AG08396 (cell line): ENCODE results near the gene GPATCH1.
A peak's percentile ranks its signal among the peaks of the same experiment; 100 is the strongest.
"Not testable (repeated sequence)": the region's sequence is repeated elsewhere in the genome, so short reads cannot be mapped to it uniquely, and the experiment has no call there.

ENCODE experiments used
- DNase-seq: peaks from one replicate; pipeline ENCODE4 v3.0.0; 2012; ENCODE audit warnings: low spot score, mixed read lengths

GPATCH1 gene

DNA sequence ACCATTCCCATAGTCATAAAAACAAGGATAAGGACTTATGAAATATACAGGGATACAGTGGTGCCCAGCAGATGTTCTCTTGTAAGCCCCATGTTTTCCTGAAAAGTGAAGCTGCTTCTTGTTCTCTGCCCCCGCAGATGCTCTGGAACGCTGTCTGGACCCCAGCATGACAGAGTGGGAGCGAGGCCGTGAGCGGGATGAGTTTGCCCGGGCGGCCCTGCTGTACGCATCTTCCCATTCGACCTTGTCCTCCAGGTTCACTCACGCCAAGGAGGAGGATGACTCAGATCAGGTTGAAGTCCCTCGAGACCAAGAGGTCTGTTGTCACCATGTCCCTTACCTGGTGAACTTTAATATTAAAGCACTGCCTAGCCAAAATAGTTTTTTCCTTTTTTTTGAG lies 30.6 kb downstream of the GPATCH1 start:
- DNase-seq = no peak

DNA sequence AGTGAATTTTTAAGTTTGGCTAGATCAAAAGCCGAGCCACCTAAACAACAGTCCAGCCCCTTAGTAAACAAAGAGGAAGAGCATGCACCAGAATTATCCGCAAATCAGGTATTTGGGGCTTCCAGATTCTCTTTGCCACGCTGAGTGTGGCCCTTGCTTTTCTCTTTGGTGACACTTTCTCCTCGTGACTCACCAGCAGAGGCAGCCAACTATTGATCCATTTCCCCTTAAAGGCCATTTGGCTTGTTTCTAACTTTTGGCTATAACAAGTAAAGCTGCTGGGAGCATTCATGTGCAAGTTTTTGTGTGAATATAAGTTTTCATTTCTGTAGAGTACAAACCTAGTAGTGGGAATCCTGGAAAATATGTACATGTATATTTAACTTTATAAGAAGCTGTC lies 33.3 kb downstream of the GPATCH1 start:
- DNase-seq = no peak

DNA sequence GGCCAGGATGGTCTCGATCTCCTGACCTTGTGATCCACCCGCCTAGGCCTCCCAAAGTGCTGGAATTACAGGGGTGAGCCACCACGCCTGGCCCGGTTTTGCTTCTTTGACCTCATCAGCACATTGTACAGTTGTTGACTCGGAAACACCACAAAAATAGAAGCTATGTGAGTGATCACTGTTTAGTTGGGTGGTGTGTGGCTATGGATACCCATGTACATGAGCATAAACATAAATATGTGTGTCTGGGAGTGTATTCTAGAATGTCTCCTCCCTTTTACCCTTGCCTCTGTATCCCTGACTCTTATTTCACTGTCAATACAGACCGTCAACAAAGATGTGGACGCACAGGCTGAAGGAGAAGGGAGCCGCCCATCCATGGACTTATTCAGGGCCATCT lies 36.5 kb downstream of the GPATCH1 start:
- DNase-seq = no peak

DNA sequence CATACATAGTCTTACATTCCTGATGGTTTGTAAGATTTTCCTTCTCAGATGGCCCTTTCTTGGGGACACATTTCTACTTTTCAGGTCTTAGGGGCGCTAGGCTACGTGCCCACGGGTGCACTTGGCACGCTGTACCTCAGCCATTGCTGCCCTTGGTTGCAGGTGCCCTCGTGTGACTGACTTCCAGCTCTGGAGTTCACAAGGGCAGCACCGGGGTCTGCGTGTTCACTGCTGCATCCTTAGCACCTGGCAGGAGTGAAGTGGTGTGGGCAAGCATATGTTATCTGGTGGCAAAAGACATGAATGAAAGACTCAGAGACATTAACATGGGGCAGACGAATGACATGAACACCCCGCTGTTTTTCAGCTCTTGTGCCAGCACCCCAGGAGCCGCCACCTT lies 37.7 kb downstream of the GPATCH1 start:
- DNase-seq = no peak

DNA sequence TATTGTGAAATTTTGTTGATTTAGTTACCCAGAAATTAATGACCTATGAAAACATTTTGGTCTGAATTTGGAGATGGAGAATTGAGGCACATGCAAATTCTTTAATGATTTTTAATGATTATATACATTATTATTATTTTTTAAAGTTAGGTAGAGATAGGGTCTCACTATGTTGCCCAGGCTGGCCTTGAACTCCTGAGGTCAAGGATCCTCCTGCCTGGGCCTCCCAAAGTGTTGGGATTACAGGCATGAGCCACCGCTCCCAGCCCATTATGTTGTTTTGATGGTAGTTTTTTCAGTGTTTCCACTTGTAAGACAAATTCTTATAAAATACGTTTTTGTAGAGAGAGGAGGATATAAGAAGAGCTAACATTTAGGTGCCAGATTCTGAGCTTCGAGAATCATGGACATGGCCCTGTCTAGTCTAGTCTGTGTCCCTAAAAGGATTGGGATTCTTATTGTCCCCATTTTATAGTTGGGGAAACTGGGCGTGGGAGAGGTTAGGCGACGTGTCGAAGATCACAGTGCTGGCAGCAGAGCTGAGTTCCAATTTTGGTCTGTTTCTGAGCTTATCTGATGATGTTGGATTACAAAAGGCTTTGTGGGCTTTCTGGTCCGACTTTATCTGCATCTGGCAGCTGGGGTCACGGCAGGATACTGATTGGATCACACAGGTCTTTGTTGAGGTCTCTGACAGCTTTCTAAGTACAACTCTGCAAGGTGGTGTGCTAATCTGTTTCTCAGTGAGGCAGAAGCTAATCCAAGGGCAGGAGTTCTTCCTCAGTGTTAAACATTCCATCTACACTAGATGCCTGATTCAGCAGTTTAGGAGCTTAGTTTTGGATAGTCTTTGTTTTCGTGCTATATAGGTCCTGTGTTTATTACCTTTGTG lies 43.5 kb downstream of the GPATCH1 start:
- DNase-seq = no peak

DNA sequence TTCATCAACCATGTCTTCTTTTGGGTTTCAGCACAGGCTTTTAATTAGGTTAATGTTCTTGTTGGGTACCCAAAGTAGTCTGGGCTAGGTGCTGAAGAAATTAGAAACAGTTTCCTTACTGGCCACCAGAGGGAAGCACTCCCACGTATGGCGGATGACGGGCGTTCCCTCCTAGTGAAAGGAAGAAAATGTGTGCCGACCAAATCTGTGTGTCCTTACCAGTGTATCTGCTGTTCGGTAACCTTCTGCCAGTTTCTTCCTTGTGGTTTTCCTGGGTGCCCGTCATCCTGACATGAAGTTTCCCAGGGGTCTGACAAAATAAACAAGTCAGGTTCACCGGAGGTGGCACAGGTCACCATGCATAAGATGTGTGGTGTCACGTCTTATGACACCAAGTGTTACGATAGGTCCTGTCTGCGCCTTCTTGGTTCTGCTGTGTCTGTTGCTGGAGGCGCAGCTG lies 45.0 kb downstream of the GPATCH1 start:
- peak; percentile 85 for DNase-seq

DNA sequence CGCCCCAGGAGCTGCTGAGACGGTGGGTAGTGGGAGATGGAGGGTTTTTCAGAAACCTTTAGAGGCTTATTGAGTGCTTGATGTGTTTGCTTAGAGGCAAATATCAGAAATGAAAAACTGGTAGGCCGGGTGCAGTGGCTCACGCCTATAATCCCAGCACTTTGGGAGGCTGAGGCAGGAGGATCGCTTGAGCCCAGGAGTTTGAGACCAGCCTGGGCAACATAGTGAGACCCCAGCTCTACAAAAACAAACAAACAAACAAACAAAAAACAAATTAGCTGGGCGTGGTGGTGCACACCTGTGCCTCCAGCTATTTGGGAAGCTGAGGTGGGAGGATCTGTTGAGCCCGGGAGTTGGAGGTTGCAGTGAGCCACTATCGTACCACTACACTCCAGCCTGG lies 45.7 kb downstream of the GPATCH1 start:
- DNase-seq = not testable (repeated sequence)

DNA sequence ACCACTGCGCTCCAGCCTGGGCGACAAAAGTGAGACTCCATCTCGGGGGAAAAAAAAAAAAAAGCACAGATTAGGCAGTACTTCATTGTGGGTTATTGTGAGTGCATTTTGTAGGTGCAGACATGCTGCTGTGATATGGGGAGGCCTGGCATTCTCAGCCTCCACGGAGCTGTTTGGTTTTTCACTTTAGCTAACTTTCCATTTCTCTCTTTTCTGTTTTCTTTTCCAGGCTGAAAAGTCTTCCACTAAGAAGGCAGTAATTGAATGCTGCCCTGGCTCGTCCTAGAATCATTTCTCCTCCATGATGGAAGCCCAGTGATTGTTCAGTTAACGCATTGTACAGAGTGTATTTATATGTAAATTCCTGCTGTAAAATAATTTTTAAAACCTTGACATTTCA lies 48.9 kb downstream of the GPATCH1 start:
- DNase-seq = no peak

DNA sequence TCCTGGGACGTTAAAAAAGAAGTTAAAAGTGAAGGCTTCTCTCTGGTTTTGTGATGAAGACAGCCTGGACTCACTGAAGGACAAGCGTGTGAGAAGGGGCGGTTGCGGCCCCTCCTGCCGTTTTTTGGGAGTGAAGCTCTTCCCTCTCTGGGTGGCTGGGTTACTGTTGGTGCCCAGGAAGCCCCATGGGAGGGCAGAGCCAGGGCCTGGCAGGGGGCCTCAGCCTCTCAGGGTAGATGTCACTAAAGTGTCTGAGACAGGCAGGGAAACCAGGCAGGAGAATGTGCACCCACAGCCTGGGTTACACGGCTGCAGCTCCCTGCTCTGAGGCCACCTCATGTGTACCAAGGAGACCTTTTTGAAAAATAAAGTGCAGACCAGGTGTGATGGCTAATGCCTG lies 49.5 kb downstream of the GPATCH1 start:
- no peak for DNase-seq

DNA sequence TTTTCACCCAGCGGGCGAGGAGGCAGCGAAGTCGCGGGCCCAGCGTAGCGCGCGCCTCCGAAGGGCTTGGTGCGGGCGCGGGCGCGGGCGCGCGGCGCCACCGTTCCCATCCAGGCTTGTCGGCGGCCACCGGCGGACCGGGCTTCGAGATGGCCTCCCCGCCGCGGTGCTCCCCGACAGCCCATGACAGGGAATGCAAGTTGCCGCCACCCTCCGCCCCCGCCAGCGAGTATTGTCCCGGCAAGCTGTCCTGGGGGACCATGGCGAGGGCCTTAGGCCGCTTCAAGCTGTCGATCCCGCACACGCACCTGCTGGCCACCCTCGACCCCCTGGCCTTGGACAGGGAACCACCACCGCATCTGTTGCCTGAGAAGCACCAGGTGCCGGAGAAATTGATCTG lies 51.0 kb downstream of the GPATCH1 start, which contains the start of gene WDR88:
WDR88 (plus strand) TSS at position 94 of the 400 bp plus-strand sequence; CDS start at position 150, 56 bp downstream.
- DNase-seq = no peak

DNA sequence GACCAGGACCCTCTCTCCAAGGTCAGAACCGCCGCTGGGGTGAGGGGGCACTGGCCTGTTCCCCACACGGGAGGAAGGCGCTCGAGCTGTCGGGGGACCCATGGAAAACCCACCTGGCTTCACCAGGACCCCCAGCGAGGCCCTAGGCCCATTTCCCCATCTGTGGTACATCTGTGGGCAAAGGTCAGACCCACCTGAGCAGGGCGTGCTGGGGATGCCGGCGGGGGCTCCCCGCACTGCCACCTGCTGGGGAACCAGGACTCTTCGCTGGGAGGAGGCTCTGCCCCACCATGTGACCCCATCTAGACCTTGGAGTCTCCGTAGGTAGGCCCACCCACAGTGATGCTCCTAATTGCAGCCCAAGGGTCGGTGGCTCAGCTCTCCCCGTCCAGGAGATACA lies 51.4 kb downstream of the GPATCH1 start:
- no peak for DNase-seq

DNA sequence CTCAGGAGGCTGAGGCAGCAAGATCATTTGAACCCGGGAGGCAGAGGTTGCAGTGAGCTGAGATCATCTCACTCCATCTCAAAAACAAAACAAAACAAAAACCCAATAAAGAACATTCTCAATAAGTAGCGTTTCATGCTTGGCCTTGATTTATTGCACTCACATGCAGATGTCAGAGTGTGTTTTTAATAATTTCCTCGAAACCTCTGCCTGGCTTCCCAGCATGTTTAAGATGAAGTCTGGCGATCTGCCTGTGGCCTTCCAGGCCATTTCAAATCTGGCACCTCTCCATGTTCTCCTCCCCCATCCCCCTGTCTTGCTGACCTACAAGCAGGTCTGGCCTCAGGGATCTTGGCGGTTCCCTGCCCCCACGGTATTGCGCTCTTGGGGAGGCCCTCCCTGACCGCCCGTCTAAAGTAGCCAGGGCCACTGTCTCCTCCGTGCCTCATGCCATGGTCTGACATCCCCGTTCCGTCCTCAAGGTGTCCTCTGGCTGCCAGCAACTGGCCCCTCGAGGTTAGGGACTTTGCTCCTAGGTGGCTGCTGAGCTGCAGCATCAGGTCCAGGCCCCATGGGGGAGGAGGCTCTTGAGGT lies 52.6 kb downstream of the GPATCH1 start:
- no peak for DNase-seq

DNA sequence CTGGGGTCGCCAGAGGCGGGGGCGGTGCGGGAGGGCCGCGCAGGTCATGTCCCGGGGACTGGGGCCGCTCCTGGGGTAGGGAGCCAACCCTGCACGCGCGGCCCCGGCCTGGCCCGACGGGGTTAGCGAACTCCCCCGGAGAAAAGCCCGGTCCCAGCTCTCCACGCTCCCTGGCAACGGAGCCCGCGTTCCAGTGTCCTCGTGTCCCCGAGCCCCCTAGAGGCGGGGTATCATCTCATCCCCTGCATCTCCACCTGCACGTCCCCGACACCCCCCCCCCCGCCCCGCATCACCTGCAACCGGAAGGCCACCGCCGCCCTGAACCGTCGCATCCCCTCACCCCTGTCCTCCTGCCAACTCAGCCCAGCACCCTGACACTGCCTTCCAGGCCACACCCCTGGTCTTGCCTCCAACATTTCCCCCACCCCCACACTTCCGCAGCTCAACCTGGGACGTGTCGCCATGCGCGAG lies 53.6 kb downstream of the GPATCH1 start:
- DNase-seq = no peak

DNA sequence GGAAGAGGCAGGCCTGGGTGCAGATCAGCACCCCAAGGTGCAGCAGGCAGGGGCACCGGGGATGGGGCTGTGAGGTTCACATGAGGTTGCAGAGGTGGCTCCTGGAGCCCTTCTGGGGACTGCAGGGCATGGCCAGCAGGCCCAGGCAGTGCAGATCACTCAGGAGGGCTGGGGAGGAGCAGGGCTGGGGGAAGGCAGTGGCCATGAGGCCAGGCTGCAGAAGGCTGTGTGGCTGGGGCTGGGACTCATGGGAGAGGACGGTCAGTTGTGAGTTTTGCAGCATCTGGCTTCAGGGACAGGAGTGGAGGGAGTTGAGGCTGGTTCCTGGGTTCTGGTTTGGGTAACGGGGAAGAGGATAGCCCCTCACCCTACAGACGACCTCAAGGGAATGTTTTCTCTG lies 58.2 kb downstream of the GPATCH1 start:
- DNase-seq = no peak

DNA sequence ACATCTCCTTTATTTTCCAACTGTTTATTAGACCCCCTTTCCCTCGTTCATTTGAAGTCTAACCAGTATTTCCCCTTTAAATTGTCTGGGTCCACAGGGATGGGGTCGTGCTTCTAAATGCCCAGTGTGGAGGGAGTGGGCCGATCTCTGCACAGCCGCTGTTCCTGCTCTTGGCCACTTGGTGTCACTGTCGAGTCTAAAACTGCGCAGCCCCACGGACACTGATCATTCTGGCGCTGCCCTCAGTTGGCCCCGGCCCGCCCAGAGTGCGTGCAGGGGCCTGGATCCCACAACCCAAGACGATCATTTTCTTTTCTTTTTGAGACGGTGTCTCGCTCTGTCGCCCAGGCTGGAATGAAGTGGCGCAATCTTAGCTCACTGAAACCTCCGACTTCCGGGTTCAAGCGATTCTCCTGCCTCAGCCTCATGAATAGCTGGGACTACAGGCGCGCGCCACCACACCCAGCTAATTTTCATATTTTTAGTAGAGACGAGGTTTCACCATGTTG lies 63.0 kb downstream of the GPATCH1 start:
- DNase-seq = peak; percentile 89

DNA sequence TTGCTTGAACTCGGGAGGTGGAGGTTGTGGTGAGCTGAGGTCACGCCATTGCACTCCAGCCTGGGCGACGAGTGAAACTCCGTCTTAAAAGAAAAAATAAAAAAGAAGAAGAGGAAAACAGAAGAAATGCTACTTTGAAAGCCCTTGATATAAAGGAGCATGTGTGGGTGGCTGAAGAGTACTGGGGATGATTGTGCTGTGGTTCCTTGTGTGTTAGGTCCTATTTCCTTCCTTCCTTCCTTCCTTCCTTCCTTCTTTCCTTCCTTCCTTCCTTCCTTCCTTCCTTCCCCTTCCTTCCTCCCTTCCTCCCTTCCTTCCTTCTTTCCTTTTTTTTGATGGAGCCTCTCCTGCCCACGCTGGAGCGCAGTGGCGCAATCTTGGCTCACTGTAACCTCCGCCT lies 65.2 kb downstream of the GPATCH1 start:
- DNase-seq = no peak

DNA sequence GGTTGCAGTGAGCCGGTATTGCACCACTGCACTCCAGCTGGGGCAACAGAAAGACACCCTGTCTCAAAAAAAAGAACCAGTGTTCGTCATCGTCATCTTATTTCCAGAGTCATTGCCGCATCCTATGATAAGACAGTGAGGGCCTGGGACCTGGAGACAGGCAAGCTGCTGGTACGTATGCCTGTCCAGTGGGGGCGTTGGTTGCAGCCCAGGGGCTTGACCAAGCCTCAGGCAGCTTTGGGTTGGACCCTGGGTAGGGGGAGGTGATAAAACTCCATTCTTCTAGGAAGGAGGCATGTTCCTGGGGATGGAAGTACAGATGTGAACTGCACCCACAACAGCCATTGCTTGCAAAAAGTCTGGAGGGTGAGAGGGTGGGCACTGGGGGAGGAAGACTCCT lies 66.6 kb downstream of the GPATCH1 start:
- DNase-seq = no peak

DNA sequence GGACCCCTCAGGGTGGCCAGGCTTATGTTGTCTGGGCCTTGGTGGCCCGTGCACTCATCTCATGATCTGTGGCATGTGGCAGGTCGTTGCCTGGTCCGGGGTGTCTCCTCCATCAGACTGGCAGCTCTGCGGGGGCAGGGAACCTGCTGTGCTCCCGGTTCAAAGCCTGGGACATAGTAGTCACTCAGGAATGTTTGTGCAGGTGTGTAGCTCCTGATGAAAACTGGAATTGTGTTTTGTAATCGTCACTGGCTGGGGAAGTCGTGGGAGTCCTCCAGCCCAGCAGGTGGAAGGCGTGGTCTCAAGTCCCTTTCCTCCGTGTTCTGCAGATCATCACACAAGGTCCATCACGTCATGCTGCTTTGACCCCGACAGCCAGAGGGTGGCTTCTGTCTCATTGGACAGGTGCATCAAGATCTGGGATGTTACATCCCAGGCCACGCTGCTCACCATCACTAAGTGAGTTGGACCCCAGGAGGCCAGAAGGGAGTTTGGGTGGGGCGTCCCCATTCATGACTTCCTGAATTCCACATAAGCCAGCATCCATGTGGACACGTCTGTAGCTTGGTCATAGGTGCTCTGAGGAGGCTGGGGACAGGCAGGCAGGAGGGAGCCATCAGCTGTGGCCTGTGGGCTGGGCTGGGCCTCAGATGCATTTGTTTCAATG lies 70.0 kb downstream of the GPATCH1 start:
- no peak for DNase-seq

DNA sequence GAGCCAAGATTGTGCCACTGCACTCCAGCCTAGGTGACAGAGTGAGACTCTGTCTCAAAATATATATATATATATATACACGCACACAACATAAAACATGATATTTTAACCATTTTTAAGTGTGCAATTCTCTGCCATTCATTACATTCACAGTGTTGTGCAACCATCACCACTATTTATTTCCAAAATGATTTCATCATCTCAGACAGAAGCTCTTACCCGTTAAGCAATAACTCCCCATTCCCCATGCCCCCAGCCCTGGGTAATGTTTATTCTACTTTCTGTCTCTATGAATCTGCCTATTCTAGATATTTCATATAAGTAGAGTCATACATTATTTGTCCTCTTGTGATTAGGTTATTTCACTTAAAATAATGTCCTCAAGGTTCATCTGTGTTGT lies 71.2 kb downstream of the GPATCH1 start:
- no peak for DNase-seq

DNA sequence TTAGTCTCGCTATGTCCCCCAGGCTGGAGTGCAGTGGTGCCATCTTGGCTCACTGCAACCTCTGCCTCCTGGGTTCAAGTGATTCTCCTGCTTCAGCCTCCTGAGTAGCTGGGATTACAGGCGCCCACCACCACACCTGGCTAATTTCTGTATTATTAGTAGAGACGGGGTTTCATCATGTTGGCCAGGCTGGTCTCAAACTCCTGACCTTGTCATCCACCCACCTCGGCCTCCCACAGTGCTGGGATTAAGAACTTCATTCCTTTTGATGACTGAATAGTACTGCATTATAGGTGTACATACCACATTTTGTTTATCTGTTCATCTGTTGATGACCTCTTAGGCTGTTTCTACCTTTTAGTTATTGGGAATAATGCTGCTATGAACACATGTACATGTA lies 71.6 kb downstream of the GPATCH1 start:
- not testable (repeated sequence) for DNase-seq

DNA sequence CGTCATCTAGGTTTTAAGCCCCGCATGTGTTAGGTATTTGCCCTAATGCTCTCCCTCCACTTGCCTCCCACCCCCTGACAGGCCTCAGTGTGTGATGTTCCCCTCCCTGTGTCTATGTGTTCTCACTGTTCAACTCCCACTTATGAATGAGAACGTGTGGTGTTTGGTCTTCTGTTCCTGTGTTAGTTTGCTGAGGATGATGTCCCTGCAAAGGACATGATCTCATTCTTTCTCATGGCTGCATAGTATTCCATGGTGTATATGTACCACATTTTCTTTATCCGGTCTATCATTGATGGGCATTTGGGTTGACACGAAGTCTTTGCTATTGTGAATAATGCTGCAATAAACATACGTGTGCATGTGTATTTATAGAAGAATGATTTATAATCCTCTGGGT lies 73.3 kb downstream of the GPATCH1 start:
- not testable (repeated sequence) for DNase-seq

DNA sequence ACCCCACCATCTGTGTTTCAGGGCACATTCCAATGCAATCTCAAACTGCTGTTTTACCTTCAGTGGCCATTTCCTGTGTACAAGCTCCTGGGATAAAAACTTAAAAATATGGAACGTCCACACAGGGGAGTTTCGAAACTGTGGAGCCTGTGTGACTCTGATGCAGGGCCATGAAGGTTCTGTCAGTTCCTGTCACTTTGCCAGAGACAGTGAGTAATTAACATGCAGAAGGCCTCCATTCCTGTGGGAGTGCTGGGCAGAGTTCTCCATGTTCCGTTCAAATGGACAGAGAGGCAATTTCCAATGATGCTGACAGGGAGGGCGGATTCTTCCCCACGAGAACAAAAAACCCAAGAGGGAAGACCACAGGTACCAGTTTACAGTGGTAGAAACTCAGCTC lies 75.4 kb downstream of the GPATCH1 start:
- no peak for DNase-seq

DNA sequence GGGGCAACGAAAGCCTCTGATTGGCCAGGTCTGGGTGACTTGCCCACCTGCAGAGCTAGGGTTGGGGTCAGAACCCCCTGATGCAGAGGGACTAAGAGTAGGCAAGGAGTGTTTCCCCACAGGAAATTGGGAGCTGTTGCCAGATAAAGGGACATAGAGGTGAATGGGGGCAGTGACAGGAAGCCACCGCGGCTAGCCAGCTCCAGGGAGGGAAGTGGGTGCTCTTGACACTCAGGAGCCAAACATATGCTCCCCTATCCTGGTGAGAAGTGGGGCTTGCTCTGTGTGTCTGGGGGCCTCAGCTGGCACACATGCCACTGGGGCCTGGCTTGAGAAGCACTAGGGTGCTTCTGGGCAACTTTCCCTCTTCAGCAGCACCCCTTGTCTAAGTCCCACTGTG lies 76.9 kb downstream of the GPATCH1 start:
- no peak for DNase-seq
